ENCODE data around the gene ANKRD12. TPM values are rescaled to one million over a fixed set of nuclear protein-coding genes. Genes with fewer than 3 reads are reported as not detected.

Gene ANKRD12
- total and polyA plus RNA-seq, 2 of the 4 experiments (the other 2 are of a cell fraction): 2.6 to 12.9 TPM

DNA sequence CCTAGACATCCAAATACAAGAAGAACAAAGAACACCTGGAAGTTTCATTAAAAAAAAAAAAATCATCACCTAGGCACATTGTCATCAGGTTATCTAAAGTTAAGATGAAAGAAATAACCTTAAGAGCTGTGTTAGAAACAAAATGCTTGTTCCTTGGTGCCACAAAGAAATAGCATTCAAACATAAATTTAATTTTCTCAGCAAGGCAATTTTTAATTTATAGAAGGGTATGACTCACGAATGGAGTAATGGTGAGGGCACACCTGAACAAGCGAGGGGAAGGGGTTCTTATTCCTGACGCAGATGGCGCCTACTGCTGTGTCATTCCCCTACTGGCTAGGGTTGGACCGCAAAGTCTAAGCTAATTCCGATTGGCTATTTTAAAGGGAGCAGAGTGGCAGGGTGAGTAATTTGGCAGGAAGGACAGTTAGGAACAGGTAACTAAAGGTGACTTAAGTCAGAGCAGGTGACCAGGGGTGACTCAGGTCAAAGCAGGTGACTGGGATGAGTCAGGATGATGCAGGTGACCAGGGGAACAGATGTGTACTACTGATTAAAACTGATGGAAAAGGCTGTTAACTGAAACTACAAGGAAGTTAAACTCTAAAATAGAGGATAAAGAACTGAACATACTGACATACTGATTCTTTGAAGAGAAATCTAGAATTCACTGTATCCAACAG, 167.9 kb downstream of the ANKRD12 start:
- 98% methylated on average over 4 of the region's 6 CpGs; no CpG with 5 or more reads in 1 of the 2 experiments for WGBS, 2 experiments (ENCODE audit: extremely low coverage in 2 of 2, insufficient read length in 1 of 2)
- H2BK20ac ChIP-seq (ENCODE audit: low read depth, low read length): no peak overlapping the region
- dilution Hi-C loops (cut with HindIII; ENCODE audit: low sequenced_read_pairs, unreplicated experiment): no loop called here

More for the DNA sequence above, 167.9 kb downstream of the ANKRD12 start:
- CTCF ChIA-PET: interaction anchor here (0.7 kb wide), 1 partner anchor 17 kb away, joined by 7 read pairs; no protein-coding TSS in a partner anchor
- H4K8ac ChIP-seq (ENCODE audit: low read depth in 2 of 2, low read length in 2 of 2): no peak overlapping the region
- no peaks in the 10 kb centered on the region for H4K20me1 ChIP-seq (ENCODE audit: insufficient read depth, low read length)
- H2BK5ac ChIP-seq (ENCODE audit: low read depth, low read length, poor library complexity, severe bottlenecking): no peak overlapping the region
- H3K27me3 ChIP-seq (ENCODE audit: control insufficient read depth, insufficient read depth, low read length): no peaks in the 10 kb centered on the region
- intact Hi-C loops (cut with micrococcal nuclease) (no loop called here), in situ Hi-C loops (cut with MboI; ENCODE audit: low sequenced_read_pairs) (no loop called here)
- POLR2A ChIA-PET (ENCODE audit: unreplicated experiment): no interaction called here
- H3K9me3 ChIP-seq (ENCODE audit: control insufficient read depth, insufficient read depth, low read length): peaks cover 8% of the 10 kb centered on the region
- no peak overlapping the region for H3K4ac ChIP-seq (ENCODE audit: low read depth, low read length)
- no peak for DNase-seq
- no peak overlapping the region for H4K5ac ChIP-seq (ENCODE audit: low read depth, low read length)
- TF ChIP-seq CEBPB (IDR thresholded peaks at IDR 0.05; ENCODE audit: low read depth, low read length): no peak
- TF ChIP-seq RFX5 (IDR thresholded peaks at IDR 0.05; ENCODE audit: low read depth, low read length): no peak
- no peak for TF ChIP-seq RCOR1 (IDR thresholded peaks at IDR 0.05; ENCODE audit: insufficient replicate concordance, low read length)
- TF ChIP-seq, protein P1, sequence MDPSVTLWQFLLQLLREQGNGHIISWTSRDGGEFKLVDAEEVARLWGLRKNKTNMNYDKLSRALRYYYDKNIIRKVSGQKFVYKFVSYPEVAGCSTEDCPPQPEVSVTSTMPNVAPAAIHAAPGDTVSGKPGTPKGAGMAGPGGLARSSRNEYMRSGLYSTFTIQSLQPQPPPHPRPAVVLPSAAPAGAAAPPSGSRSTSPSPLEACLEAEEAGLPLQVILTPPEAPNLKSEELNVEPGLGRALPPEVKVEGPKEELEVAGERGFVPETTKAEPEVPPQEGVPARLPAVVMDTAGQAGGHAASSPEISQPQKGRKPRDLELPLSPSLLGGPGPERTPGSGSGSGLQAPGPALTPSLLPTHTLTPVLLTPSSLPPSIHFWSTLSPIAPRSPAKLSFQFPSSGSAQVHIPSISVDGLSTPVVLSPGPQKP (IDR thresholded peaks at IDR 0.05; ENCODE audit: borderline replicate concordance, low read depth, low read length): no peak
- no peak for TF ChIP-seq RAD21 (IDR thresholded peaks at IDR 0.05; ENCODE audit: low read length)
- TF ChIP-seq, protein P2, sequence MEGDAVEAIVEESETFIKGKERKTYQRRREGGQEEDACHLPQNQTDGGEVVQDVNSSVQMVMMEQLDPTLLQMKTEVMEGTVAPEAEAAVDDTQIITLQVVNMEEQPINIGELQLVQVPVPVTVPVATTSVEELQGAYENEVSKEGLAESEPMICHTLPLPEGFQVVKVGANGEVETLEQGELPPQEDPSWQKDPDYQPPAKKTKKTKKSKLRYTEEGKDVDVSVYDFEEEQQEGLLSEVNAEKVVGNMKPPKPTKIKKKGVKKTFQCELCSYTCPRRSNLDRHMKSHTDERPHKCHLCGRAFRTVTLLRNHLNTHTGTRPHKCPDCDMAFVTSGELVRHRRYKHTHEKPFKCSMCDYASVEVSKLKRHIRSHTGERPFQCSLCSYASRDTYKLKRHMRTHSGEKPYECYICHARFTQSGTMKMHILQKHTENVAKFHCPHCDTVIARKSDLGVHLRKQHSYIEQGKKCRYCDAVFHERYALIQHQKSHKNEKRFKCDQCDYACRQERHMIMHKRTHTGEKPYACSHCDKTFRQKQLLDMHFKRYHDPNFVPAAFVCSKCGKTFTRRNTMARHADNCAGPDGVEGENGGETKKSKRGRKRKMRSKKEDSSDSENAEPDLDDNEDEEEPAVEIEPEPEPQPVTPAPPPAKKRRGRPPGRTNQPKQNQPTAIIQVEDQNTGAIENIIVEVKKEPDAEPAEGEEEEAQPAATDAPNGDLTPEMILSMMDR (conservative IDR thresholded peaks at IDR 0.05; ENCODE audit: low read depth, low read length): no peak
- no peak for TF ChIP-seq BHLHE40 (IDR thresholded peaks at IDR 0.05; ENCODE audit: low read depth, low read length)
- no peak for TF ChIP-seq CHD1 (IDR thresholded peaks at IDR 0.05; ENCODE audit: low read depth, low read length)
- TF ChIP-seq MAFK (IDR thresholded peaks at IDR 0.05; ENCODE audit: low read depth, low read length): no peak
- H3K14ac ChIP-seq (replicated peaks; ENCODE audit: low read depth, low read length): no peak overlapping the region
- no peak overlapping the region for H3K18ac ChIP-seq (ENCODE audit: low read depth, low read length)
- H3K4me2 ChIP-seq (ENCODE audit: low read depth, low read length): no peak overlapping the region
- no peaks in the 10 kb centered on the region for H3K79me1 ChIP-seq (ENCODE audit: low read depth in 1 of 2, low read length in 2 of 2)
- H2AK9ac ChIP-seq (replicated peaks; ENCODE audit: low read depth, low read length, poor library complexity): no peak overlapping the region
- no peak overlapping the region for H3K4me3 ChIP-seq (ENCODE audit: insufficient read depth, low read depth, low read length)
- BruUV-seq (replicated peaks): no TSS peak
- no peak overlapping the region for H2BK15ac ChIP-seq (ENCODE audit: low read depth, low read length)
- no peak overlapping the region for H3K23ac ChIP-seq (ENCODE audit: low read depth, low read length)
- 0 out of 2 replicates have a peak, but pooled peaks cover 2% of the 10 kb centered on the region for H3K9me1 ChIP-seq (ENCODE audit: insufficient read depth, low read length)
- no peak overlapping the region for H3K56ac ChIP-seq (ENCODE audit: extremely low read depth, insufficient read depth, low read length)
- H2AK5ac ChIP-seq (ENCODE audit: low read depth, low read length): no peak overlapping the region
- H2BK120ac ChIP-seq (ENCODE audit: low read depth, low read length): no peak overlapping the region
- no peaks in the 10 kb centered on the region for H3K4me1 ChIP-seq (ENCODE audit: control insufficient read depth, insufficient read depth, low read length)
- no peak overlapping the region for H4K91ac ChIP-seq (ENCODE audit: insufficient read depth, low read depth, low read length)
- no peak overlapping the region for H3K27ac ChIP-seq (ENCODE audit: insufficient read depth, low read length)
- no peak for ATAC-seq (ENCODE audit: low read depth)
- no peaks in the 10 kb centered on the region for H3K36me3 ChIP-seq (ENCODE audit: control insufficient read depth, insufficient read depth, low read length)
- no peak overlapping the region for H2AFZ ChIP-seq (replicated peaks; ENCODE audit: low read length, poor library complexity)
- no peak overlapping the region for H3K9ac ChIP-seq (ENCODE audit: low read depth, low read length)
